HG02973 (cell line): ENCODE measurements around the gene G0S2.
A peak's percentile ranks its signal among the peaks of the same experiment; 100 is the strongest.

ENCODE experiments used
- ATAC-seq: cut with Tn5 transposase; IDR thresholded peaks from one replicate; pipeline ENCODE4 v1.9.1; 2021; ENCODE audit warnings: moderate library complexity; ENCODE audit not compliant: unreplicated experiment

G0S2 gene

DNA sequence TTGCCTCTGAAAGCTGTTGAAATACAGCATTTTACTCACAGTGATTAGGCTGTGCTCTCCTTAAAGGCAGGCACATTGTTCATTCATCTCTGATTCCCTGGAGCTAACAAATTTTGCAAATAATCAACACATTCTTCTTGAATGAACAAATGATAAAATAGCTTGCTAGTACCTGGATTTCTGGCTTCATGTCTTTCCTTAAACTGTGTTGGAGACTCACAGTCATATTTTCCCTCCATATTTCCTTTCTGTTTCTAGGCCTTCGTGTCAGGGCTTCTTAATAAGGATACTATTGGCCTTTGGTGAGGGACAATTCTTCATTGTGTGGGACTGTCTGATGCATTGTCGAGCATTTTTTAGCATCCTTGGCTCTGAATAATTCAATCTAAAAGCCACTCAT lies 39.1 kb downstream of the G0S2 start:
- no peak for ATAC-seq

DNA sequence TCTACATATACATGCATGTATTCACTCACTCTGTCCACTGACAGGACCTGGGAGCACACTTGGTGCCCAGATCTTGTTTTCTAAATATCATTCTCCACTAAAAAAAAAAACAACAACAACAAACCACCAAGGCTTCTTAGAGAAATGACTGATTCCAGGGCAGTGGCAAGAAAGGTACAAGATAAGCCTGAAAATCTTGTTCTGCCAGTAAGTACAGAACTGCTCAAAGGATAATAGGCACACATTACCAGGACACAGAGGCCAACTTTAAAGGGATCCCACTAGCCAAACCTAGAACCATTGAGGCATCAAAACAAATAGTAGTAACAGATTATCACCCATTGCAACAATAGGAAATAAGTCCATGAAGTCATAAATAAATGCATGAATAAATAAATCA lies 40.1 kb downstream of the G0S2 start:
- no peak for ATAC-seq

DNA sequence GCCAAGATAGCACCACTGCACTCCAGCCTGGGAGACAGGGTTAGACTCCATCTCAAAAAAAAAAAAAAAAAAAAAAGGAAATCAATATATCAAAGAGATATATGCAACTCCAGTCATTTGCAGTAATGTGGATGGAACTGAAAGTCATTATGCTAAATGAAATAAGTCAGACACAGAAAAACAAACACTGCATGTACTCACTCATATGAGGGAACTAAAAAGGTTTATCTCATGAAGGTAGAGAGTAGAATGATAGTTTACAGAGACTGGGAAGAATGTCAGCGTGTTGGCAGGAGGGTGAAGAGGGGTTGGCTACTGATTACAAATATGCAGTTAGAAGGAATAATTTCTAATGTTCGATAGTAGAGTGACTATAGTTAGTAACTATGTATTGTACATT lies 42.6 kb downstream of the G0S2 start:
- no peak for ATAC-seq

DNA sequence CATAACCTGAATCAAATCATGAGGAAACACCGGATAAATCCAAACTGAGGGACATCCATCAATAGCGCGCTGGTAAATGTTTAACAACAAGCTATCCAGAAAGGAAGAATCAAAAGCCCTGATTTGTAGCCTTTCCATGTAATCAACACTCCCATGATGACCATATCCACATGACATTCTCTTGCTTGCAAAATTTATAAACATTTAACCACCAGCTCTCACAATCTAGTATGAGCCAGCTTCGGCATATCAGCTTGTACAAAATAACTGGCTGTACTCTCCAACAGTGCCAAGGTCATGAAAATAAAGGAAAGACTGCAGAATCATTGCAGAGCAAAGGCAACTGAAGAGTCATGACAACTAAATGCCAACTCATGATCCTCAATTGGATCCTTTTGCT lies 45.1 kb downstream of the G0S2 start:
- no peak for ATAC-seq

DNA sequence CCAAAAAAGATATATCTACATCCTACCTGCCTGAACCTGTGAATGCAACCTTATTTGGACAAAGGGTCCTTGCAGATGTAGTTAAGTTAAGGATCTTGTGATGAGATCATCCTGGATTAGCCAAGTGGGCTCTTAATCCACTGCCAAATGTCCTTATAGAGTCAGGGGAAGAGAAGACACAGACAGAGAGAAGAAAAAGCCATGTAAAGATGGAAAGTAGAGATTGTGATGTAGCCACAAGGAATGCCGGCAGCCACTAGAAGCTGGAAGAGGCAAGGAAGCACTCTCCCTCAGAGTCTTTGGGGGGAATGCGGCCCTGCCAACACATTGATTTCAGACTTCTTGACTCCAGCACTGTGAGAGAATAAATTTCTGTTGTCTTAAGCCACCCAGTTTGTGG lies 45.6 kb downstream of the G0S2 start:
- ATAC-seq: no peak

DNA sequence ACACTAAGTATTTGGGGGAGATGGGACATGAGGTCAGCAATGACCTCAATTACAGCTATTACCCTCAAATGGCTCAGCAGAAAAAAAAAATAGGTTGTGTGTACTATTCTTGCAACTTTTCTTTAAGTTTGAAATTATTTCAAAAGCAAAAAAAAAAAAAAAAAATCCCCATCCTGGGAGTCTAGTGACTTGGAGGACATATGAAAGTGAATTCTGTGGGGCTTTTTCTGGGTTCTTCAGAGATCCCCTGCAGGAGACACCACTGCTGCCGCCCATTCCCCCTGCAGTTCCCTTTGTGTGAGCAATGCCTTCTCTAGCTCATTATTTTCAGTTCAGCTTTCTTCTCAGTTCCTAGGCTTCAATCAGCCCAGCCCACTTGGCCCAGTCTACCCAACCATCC lies 46.1 kb downstream of the G0S2 start:
- ATAC-seq: no peak

DNA sequence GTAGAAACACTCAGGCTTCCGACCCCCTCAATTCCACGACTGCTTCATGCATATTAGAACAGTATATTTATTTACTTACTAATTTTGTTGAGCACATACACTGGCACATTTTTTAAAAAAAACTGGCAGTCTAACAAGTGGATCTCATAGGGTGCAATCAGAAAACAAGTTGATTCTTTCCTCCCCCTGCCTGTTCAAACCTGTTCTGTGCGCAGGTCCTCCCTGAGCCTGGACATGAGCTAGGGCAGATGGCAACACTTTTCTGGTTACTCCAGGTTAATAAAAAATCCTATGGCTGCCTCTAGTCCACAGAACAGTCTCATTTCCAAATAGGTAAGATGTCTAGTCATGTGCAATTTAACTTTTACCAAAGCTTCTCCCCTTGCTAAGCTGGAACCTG lies 48.1 kb downstream of the G0S2 start:
- ATAC-seq: no peak

DNA sequence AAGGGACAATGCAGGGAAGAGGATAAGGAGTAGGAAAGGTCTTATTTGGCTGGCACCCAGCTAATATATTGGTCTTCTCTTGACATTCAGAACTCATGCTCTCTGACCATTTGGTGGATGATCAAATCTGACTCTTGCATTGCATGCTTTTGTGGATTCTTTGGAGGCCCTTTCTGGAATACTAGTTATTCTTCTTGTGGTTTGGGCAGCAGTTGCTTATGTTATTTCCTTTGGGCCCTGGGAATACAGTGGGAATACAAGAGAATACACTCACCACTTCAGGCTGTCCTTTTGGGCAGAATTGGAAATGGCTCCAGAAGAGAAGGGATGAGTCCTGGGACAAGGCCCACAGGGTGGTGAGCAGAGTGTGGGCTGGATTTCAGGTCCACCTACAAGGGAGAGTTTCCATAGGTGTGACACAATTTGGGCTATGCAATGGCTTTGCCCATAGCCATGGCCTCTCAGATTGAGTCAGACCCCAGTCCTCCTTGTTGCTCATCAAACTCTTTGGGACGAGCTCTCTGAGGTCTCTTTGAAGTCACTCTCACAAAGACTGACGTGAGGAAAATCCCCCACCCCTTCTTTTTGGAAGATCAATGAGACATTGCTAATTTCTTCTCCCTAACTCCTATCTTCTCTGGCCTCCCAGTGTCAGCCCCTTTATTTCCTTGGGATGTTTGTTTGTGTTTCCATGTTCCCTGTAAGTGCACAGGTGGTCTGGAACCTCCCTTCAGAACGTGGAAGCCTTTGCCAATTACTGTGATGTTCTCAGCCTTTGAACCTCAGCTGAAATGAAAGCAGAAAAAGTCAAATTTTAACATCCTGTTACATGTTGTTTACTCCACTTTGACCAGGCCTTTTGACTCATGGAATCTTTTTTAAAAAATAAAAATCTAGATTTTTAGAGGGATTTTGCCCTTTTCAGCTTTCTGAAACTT lies 48.8 kb downstream of the G0S2 start:
- ATAC-seq: peak; percentile 50
